HG02588 (cell line): ENCODE results near the gene DMTF1.
"Not testable (repeated sequence)": the region's sequence is repeated elsewhere in the genome, so short reads cannot be mapped to it uniquely, and the experiment has no call there.

Experiments used
- ATAC-seq: cut with Tn5 transposase; IDR thresholded peaks from one replicate; pipeline ENCODE4 v1.9.1; 2021; ENCODE audit warnings: mild to moderate bottlenecking, moderate library complexity; ENCODE audit not compliant: unreplicated experiment

DMTF1 gene

GRCh38 chr7:87152112-87152896, at the start of gene DMTF1:
Gene DMTF1, plus strand, starts transcription at chr7:87152453. Its CDS starts 12,489 bp downstream, at chr7:87164942.
- peak; percentile 85 for ATAC-seq

GRCh38 chr7:87105401-87105800, 46.9 kb upstream of the DMTF1 start:
- ATAC-seq: no peak

- ATAC-seq: no peak
Observed at GRCh38 chr7:87106974-87107612, 45.2 kb upstream of the DMTF1 start.

GRCh38 chr7:87107949-87108776, 44.1 kb upstream of the DMTF1 start:
- no peak for ATAC-seq

GRCh38 chr7:87110778-87111177, 41.5 kb upstream of the DMTF1 start:
- no peak for ATAC-seq

- no peak for ATAC-seq
Observed at GRCh38 chr7:87111877-87112276, 40.4 kb upstream of the DMTF1 start.

- ATAC-seq: no peak
Observed at GRCh38 chr7:87113077-87113476, 39.2 kb upstream of the DMTF1 start.

- ATAC-seq: not testable (repeated sequence)
Observed at GRCh38 chr7:87113904-87114303, 38.3 kb upstream of the DMTF1 start.

GRCh38 chr7:87115772-87116171, 36.5 kb upstream of the DMTF1 start:
- ATAC-seq: not testable (repeated sequence)

GRCh38 chr7:87116315-87116714, 35.9 kb upstream of the DMTF1 start:
- ATAC-seq: no peak

GRCh38 chr7:87119581-87119980, 32.7 kb upstream of the DMTF1 start:
- ATAC-seq: no peak

- no peak for ATAC-seq
Observed at GRCh38 chr7:87123105-87123504, 29.1 kb upstream of the DMTF1 start.

GRCh38 chr7:87127019-87127418, 25.2 kb upstream of the DMTF1 start:
- ATAC-seq: no peak

- ATAC-seq: no peak
Observed at GRCh38 chr7:87128861-87129267, 23.4 kb upstream of the DMTF1 start.

GRCh38 chr7:87129332-87129731, 22.9 kb upstream of the DMTF1 start:
- ATAC-seq: no peak

- ATAC-seq: peak; percentile 93
Observed at GRCh38 chr7:87129848-87130247, 22.4 kb upstream of the DMTF1 start.

GRCh38 chr7:87131771-87132170, 20.5 kb upstream of the DMTF1 start:
- ATAC-seq: no peak

GRCh38 chr7:87137271-87137670, 15.0 kb upstream of the DMTF1 start:
- ATAC-seq: no peak

GRCh38 chr7:87139514-87139913, 12.7 kb upstream of the DMTF1 start:
- no peak for ATAC-seq

GRCh38 chr7:87140271-87140748, 11.9 kb upstream of the DMTF1 start:
- ATAC-seq: no peak

GRCh38 chr7:87144173-87144657, 8.0 kb upstream of the DMTF1 start:
- peak; percentile 97 for ATAC-seq
